Right lobe of liver (tissue), 4 donors: ENCODE results near the gene PAX5.

Experiments used
- CTCF ChIP-seq, 4 donors: fragments of 200-600 bp in 3 of 4; fragments of 450-650 bp in 1 of 4; IDR thresholded peaks; one replicate each; pipeline versions ENCODE4 v1.5.1 to v1.8.0; 2016 to 2022; ENCODE audit warnings: antibody characterized with exemption in 4 of 4, mild to moderate bottlenecking in 2 of 4
- POLR2A ChIP-seq: fragments of 450-650 bp; IDR thresholded peaks from one replicate; pipeline ENCODE4 v1.6.1; 2017; ENCODE audit warnings: antibody characterized with exemption, mild to moderate bottlenecking
- donor health status: DM: no; HTN: no; CAD: no.
- donor health status: DM: no; HTN: no; CAD: no.
- donor health status: DM: no; HTN: yes; CAD: no.

GRCh38 chr9:36900136-36900855, 133.8 kb downstream of the PAX5 start:
- TF ChIP-seq CTCF (IDR thresholded peaks at IDR 0.05) (no peak), POLR2A (no peak)
